ENCODE results near the gene IBTK. TPM values are rescaled to one million over a fixed set of nuclear protein-coding genes. Genes with fewer than 3 reads are reported as not detected.
"Not testable (repeated sequence)": the region's sequence is repeated elsewhere in the genome, so short reads cannot be mapped to it uniquely, and the experiment has no call there.

Gene IBTK
- total RNA-seq, 1 donor from 2014 or later = 15.5 TPM

GRCh38 chr6:82208913-82209312 lies 38.6 kb downstream of the IBTK start:
- Histone ChIP-seq H3K36me3 (peaks cover 0 to 26% of the 10 kb centered on the region in 2 donors), H3K4me1 (no peaks in the 10 kb centered on the region), H3K9me3 (no peaks in the 10 kb centered on the region), H3K27me3 (no peaks in the 10 kb centered on the region), H3K27ac (no peak overlapping the region), H3K4me3 (no peak overlapping the region)
- intact Hi-C loops (cut with DNase I) = no loop called here
- TF ChIP-seq POLR2AphosphoS5 (IDR thresholded peaks at IDR 0.05; ENCODE audit: insufficient read depth in 1 of 2, low read depth in 1 of 2) (no peak), CTCF (IDR thresholded peaks at IDR 0.05) (no peak), POLR2A (IDR thresholded peaks at IDR 0.05) (no peak)
- DNase-seq (ENCODE audit: extremely low spot score in 2 of 2) = no peak

- no peaks in the 10 kb centered on the region for H3K4me1 ChIP-seq
- no peak overlapping the region for H3K27ac ChIP-seq
- no peak overlapping the region for H3K4me3 ChIP-seq
- no peak for DNase-seq (ENCODE audit: extremely low spot score in 2 of 2)
- peaks cover 0 to 41% of the 10 kb centered on the region in 2 donors for H3K36me3 ChIP-seq
- TF ChIP-seq CTCF (IDR thresholded peaks at IDR 0.05) (no peak), POLR2A (IDR thresholded peaks at IDR 0.05) (no peak), POLR2AphosphoS5 (IDR thresholded peaks at IDR 0.05; ENCODE audit: insufficient read depth in 1 of 2, low read depth in 1 of 2) (no peak)
- intact Hi-C loops (cut with DNase I) = no loop called here
- H3K9me3 ChIP-seq = no peaks in the 10 kb centered on the region
- no peaks in the 10 kb centered on the region for H3K27me3 ChIP-seq
Observed at GRCh38 chr6:82205930-82206392, 41.6 kb downstream of the IBTK start.

- H3K36me3 ChIP-seq = peaks cover 0 to 45% of the 10 kb centered on the region in 2 donors
- no peak overlapping the region for H3K27ac ChIP-seq
- TF ChIP-seq POLR2A (IDR thresholded peaks at IDR 0.05) = no peak
- no peak for TF ChIP-seq POLR2AphosphoS5 (IDR thresholded peaks at IDR 0.05; ENCODE audit: insufficient read depth in 1 of 2, low read depth in 1 of 2)
- TF ChIP-seq CTCF (IDR thresholded peaks at IDR 0.05) = no peak
- H3K27me3 ChIP-seq = no peaks in the 10 kb centered on the region
- H3K4me3 ChIP-seq = no peak overlapping the region
- no peak for DNase-seq (ENCODE audit: extremely low spot score in 2 of 2)
- no peaks in the 10 kb centered on the region for H3K9me3 ChIP-seq
- intact Hi-C loops (cut with DNase I) = no loop called here
- H3K4me1 ChIP-seq = no peaks in the 10 kb centered on the region
Observed at GRCh38 chr6:82204020-82204419, 43.5 kb downstream of the IBTK start.

GRCh38 chr6:82197784-82198183 lies 49.8 kb downstream of the IBTK start:
- Histone ChIP-seq H3K4me3 (no peak overlapping the region), H3K27ac (no peak overlapping the region), H3K4me1 (no peaks in the 10 kb centered on the region), H3K36me3 (peaks cover 0 to 78% of the 10 kb centered on the region in 2 donors), H3K27me3 (no peaks in the 10 kb centered on the region), H3K9me3 (no peaks in the 10 kb centered on the region)
- intact Hi-C loops (cut with DNase I) = no loop called here
- DNase-seq (ENCODE audit: extremely low spot score in 2 of 2) = no peak
- TF ChIP-seq POLR2A (IDR thresholded peaks at IDR 0.05) (no peak), POLR2AphosphoS5 (IDR thresholded peaks at IDR 0.05; ENCODE audit: insufficient read depth in 1 of 2, low read depth in 1 of 2) (no peak), CTCF (IDR thresholded peaks at IDR 0.05) (no peak)

GRCh38 chr6:82197245-82197644 lies 50.3 kb downstream of the IBTK start:
- DNase-seq (ENCODE audit: extremely low spot score in 2 of 2); H3K27ac ChIP-seq; H3K4me1 ChIP-seq; H3K9me3 ChIP-seq; H3K27me3 ChIP-seq; H3K4me3 ChIP-seq; intact Hi-C loops (cut with DNase I): not testable (repeated sequence)
- H3K36me3 ChIP-seq = peaks cover 0 to 78% of the 10 kb centered on the region in 2 donors
